Measurements from ENCODE around the gene E2F7. TPM values are rescaled to one million over a fixed set of nuclear protein-coding genes. Genes with fewer than 3 reads are reported as not detected.

The E2F7 gene
- polyA plus RNA-seq, 4 donors: 5.2 to 9.3 (median 7.8) TPM

GRCh38 chr12:77023501-77023900 lies 41.9 kb downstream of the E2F7 start:
- DNase-seq (ENCODE audit: low read depth in 4 of 4, low spot score in 2 of 4): no peak

- DNase-seq (ENCODE audit: low read depth in 4 of 4, low spot score in 2 of 4): no peak
These were observed 45.4 kb downstream of the E2F7 start for GRCh38 chr12:77019920-77020319.

- DNase-seq (ENCODE audit: low read depth in 4 of 4, low spot score in 2 of 4): no peak
These were observed 48.8 kb downstream of the E2F7 start for GRCh38 chr12:77016606-77017005.

DNA sequence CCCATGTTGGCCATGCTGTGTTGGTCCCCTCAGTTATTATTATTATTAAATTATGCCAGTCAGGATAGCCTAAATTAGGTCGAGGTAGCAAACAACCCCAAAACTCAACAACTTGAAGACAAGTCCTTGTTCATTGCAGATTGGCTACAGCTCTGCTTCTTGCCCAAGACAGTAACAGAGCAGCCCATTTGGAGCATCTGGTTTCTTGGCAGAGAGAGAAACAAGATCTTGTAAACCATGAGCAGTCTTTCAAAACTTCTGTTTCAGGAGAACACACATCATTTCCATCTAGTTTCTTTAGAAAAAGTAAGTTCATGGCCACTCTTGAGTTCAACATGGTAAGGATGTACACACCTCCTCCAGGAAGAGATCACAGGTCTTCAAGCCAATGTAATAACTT lies 52.3 kb downstream of the E2F7 start:
- no peak for DNase-seq (ENCODE audit: low read depth in 4 of 4, low spot score in 2 of 4)

DNA sequence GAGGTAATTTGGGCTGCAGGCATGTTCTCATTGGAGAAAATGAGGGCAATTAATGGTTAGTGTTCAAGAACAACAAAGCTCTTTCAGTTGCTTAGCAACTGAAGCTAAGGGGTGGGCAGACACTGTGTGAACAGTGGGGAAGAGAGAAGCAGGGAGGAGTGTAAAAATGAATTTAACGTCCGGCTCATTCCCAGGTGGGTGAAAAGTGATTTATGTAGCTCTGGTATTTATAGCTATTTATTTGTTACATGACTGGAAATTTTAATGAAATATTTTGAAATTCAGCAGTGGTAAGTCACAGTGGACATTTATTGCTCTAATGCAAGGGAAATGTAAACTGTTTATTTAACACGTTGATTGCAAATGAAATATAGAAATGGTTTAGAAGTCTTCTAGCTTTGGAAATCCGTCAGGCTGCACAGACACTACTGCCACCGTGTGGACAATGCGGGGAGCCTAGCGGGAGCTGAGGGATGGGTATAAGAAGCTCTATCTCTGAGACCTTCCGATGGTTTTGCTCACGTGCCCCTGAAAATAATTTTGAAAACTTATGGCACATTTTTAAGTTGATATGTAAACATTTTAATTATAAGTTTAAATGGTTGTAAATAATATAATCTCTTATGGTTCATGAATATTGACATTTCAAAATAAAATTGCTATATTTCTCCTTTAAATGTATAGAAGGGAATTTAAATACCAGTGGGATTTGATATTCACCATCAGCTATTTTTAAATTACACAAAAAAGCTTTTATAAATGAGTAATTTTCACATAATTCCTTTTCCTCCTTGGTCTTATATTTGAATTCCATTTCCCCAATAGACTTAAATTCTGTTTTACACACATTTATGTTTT lies 54.4 kb downstream of the E2F7 start:
- DNase-seq (ENCODE audit: low read depth in 4 of 4, low spot score in 2 of 4): peak; percentile 41 to 72 (median 54)

- DNase-seq (ENCODE audit: low read depth in 4 of 4, low spot score in 2 of 4): no peak
These were observed 57.9 kb downstream of the E2F7 start for GRCh38 chr12:77007476-77007875.

DNA sequence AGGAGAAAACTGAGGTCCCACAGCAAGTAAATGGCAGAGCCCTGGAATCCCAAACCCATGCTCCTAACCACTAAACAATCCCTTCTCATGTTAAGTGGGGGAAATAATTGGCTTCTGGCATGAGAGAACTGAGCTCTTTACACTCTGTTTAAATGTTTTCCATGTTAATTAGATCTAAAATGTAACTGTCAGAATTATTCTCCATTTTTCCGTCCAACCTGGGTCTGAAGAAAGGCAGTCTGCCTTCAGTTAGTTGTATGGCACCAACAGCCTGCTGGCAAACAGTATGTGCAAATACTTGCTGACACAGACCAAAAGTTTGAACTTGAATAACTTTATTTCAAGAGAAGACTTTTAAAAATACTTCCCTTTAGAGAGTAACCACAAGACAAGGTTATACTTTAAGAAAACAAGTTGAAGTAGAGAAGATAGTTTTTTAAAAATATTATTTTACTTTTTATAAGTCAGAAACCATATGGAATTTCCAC lies 59.7 kb downstream of the E2F7 start:
- no peak for DNase-seq (ENCODE audit: low read depth in 4 of 4, low spot score in 2 of 4)

- DNase-seq (ENCODE audit: low read depth in 4 of 4, low spot score in 2 of 4): no peak
These were observed 61.5 kb downstream of the E2F7 start for GRCh38 chr12:77003914-77004313.

DNA sequence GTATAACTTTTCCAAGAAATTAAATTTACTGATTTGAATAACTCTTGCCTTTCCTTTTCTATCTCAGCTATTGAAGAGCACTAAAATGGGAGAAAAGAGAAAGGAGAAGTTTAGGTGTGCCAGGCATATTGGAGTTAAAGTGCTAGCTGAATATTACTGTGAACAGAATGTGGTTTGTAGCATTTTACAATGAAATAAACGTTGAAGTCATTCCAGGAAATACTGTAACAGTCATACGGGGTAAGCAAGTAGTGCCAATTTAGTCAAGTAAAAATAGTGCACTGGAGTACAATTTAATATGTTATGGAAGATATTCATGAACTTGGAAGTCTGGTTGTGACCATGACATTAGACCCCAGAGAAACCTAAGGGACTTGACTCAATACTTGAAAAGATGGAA lies 62.1 kb downstream of the E2F7 start:
- DNase-seq (ENCODE audit: low read depth in 4 of 4, low spot score in 2 of 4): no peak

- no peak for DNase-seq (ENCODE audit: low read depth in 4 of 4, low spot score in 2 of 4)
These were observed 63.0 kb downstream of the E2F7 start for GRCh38 chr12:77002382-77002781.

DNA sequence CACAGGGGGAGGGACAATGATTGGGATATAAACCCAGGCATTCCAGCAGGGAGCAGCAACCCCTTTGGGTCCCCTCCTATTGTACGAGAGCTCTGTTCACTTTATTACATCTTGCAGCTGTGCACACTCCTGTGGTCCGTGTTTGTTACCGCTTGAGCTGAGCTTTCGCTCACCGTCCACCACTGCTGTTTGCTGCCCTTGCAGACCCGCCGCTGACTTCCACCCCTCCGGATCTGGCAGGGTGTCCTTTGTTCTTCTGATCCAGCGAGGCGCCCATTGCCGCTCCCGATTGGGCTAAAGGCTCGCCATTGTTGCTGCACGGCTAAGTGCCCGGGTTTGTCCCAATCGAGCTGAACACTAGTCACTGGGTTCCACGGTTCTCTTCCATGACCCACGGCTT lies 64.1 kb downstream of the E2F7 start:
- no peak for DNase-seq (ENCODE audit: low read depth in 4 of 4, low spot score in 2 of 4)

DNA sequence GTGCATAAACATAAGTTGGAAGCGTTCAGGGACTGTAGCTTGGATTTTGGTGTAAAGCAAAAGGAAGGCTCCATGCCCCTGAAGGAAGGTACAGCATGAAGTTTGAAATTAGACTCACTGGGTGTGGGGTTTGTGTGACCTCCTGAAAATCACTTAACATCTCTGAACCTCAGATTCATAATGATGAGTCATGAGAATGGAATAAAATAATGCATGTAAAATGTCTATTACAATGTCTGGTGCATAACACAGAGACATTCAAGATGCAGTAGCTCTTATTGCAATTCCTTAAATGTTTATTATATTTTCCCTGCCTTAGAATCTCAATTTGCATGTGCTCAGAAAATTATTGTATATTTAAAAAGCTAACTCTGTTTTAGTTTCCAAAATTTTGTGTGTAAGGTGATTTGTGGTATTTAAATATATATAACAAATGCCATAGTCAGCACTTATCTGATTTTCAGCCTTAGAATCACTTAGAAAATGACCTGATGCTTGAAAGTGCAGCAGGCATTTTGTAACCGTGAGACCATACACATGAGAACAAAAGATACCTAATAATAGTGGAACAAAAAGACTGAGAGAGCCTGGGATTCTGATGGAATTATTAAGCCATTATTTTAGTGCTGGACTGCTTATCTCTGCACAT lies 66.3 kb downstream of the E2F7 start:
- DNase-seq (ENCODE audit: low read depth in 4 of 4, low spot score in 2 of 4): no peak

DNA sequence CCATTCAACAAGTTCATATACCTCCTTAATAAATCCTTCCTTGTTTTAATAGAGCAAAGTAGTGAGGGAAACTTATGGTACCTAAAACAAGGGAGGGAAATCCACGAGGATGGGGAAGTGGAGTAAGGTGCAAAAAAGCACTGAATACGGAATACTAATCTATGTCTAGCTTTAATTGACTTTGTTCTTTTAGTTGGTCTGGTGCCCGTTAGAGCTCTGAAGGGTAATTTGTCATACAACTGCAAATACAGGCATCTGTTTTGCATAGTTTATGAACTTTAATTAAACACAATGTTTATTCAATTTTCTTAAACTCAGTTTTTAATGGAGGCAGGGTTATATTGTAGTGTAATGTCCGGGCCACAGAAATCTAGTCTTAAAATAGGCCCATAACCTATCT lies 67.0 kb downstream of the E2F7 start:
- DNase-seq (ENCODE audit: low read depth in 4 of 4, low spot score in 2 of 4): no peak

- DNase-seq (ENCODE audit: low read depth in 4 of 4, low spot score in 2 of 4): no peak
These were observed 68.2 kb downstream of the E2F7 start for GRCh38 chr12:76997011-76997780.

- DNase-seq (ENCODE audit: low read depth in 4 of 4, low spot score in 2 of 4): no peak
These were observed 74.7 kb downstream of the E2F7 start for GRCh38 chr12:76990716-76991115.

DNA sequence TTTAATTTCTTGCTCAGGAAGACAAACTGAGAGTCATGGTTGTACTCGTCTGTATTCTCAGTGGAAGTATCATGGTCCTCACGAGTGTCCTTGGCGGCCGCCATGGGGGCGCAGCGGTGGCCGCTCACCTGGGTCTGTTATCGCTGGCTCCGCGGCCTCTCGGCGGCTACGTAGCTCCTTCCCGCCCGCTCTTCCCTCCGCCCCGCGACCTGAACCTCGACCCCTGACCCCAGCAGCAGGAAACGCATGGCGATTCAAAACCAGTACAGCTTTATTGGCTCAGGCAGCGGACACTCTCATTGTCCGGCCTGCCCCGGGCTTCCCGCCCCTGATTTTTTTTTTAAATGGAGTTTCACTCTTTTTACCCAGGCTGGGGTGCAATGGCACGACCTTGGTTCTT lies 80.8 kb downstream of the E2F7 start:
- DNase-seq (ENCODE audit: low read depth in 4 of 4, low spot score in 2 of 4): no peak

DNA sequence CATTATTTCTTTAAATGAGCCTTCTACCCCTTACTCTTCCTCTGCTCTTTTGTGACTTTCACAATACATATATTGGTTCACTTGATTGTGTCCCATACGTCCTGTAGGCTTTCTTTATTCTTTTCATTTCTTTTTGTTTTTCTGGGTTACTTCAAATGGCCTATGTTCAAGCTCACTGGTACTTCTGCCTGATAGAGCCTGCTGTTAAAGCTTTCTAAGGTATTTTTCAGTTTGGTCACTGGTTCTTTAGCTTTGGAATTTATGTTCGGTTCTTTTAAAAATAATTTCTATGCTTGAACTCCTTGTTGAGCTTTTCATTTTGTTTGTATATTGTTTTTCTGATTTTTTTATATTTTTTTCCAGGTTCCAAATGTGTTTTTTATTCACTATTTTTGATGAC lies 81.9 kb downstream of the E2F7 start:
- no peak for DNase-seq (ENCODE audit: low read depth in 4 of 4, low spot score in 2 of 4)

GRCh38 chr12:76980196-76980595 lies 85.2 kb downstream of the E2F7 start:
- no peak for DNase-seq (ENCODE audit: low read depth in 4 of 4, low spot score in 2 of 4)

DNA sequence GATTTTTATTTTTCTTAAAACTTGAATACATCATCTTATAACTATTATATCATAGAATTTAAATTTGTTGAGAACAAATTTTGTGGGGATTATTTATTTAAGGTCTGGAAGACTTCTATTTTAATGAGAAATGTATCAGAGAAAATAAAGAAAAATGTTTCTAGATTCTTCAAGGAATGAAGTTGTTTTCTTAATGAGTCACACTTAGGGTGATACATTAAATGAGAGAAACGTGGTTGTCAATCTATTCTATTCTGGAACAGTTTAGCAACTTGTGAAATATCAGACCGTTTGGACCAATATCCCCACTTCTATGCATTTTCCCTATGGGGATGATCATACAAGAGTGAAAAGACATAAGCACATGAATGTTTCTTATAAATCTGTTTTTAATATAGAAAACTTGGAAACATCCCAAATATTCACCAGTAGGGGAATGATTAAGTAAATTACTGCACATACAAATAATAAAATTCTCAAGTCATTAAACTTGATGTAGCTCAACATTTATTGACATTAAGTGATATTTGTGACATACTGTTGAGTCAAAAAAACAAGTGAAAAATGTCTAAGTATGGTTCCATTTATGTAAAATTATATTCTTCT lies 88.5 kb downstream of the E2F7 start:
- no peak for DNase-seq (ENCODE audit: low read depth in 4 of 4, low spot score in 2 of 4)
